HepG2 (cell line): ENCODE data around the gene RTEL1. TPM values are rescaled to one million over a fixed set of nuclear protein-coding genes. Genes with fewer than 3 reads are reported as not detected.

ENCODE experiments used
- CENPX ChIP-seq: sonication (generic); formaldehyde crosslinking; IDR thresholded peaks from 2 replicates; pipeline ENCODE4 v1.9.0; 2021; ENCODE audit warnings: mild to moderate bottlenecking, missing genetic modification reagents, moderate library complexity
- HES4 ChIP-seq: sonication (generic); formaldehyde crosslinking; IDR thresholded peaks from 2 replicates; pipeline ENCODE4 v1.9.0; 2021; ENCODE audit warnings: mild to moderate bottlenecking, missing genetic modification reagents, borderline replicate concordance
- ZNF234 ChIP-seq: sonication (generic); formaldehyde crosslinking; conservative IDR thresholded peaks from 2 replicates; pipeline ENCODE4 v1.5.1; 2020; ENCODE audit warnings: mild to moderate bottlenecking, missing genetic modification reagents
- ZNF24 ChIP-seq: fragments of 450-650 bp; IDR thresholded peaks from 2 replicates; pipeline ENCODE4 v1.6.1; 2017; ENCODE audit warnings: antibody characterized with exemption, mild to moderate bottlenecking
- ZNF552 ChIP-seq: sonication (generic); formaldehyde crosslinking; IDR thresholded peaks from 2 replicates; pipeline ENCODE4 v1.9.0; 2022; ENCODE audit warnings: missing genetic modification reagents, mild to moderate bottlenecking, borderline replicate concordance
- polyA plus RNA-seq, 8 experiments: library from polyadenylated mRNA; depleted of rRNA in 3 of 8; stranded (reverse) in 7 of 8; unstranded in 1 of 8; fragments of >200 nt; fragmentation: Illumina TruSeq in 4 of 8; extraction: Trizol in 4 of 8; gene quantifications; 2 replicates each; pipeline versions ENCODE4 v1.2.1 to v1.2.3, GENCODE V29; 2011 to 2016; ENCODE audit warnings: low read depth in 4 of 8, missing spikeins in 1 of 8, mixed read lengths in 1 of 8; ENCODE audit not compliant: insufficient read depth in 1 of 8
- total RNA-seq, 5 experiments: library from RNA; depleted of rRNA; stranded (reverse); fragments of >200 nt; fragmentation: Illumina TruSeq; extraction: Trizol; gene quantifications; 2 replicates each; pipeline ENCODE4 v1.2.3, GENCODE V29; 2016; ENCODE audit warnings: low read depth in 1 of 5
- TF ChIP-seq, protein P1 (sequence below): sonication (generic); formaldehyde crosslinking; IDR thresholded peaks from 2 replicates; pipeline ENCODE4 v1.4.0; 2020; ENCODE audit warnings: mild to moderate bottlenecking, missing genetic modification reagents
- TF ChIP-seq, protein P2 (sequence below): conservative IDR thresholded peaks from 2 replicates; pipeline ENCODE4 v1.6.1; 2018; ENCODE audit warnings: missing genetic modification reagents
- TF ChIP-seq, protein P3 (sequence below): IDR thresholded peaks from 2 replicates; pipeline ENCODE4 v1.6.1; 2016; ENCODE audit warnings: low read depth, missing genetic modification reagents, missing compliant biosample characterization
- TF ChIP-seq, protein P4 (sequence below): sonication (generic); formaldehyde crosslinking; IDR thresholded peaks from 2 replicates; pipeline ENCODE4 v1.4.0; 2020; ENCODE audit warnings: missing genetic modification reagents, borderline replicate concordance
- TF ChIP-seq, protein P5 (sequence below): sonication (generic); formaldehyde crosslinking; IDR thresholded peaks from 2 replicates; pipeline ENCODE4 v1.5.1; 2020; ENCODE audit warnings: mild to moderate bottlenecking, moderate library complexity, missing genetic modification reagents

Gene RTEL1
- total and polyA plus RNA-seq, 2 of the 13 experiments (the other 11 are each of a cell fraction or from before 2014, with no cell fraction given): 21.8 to 36.4 TPM

DNA sequence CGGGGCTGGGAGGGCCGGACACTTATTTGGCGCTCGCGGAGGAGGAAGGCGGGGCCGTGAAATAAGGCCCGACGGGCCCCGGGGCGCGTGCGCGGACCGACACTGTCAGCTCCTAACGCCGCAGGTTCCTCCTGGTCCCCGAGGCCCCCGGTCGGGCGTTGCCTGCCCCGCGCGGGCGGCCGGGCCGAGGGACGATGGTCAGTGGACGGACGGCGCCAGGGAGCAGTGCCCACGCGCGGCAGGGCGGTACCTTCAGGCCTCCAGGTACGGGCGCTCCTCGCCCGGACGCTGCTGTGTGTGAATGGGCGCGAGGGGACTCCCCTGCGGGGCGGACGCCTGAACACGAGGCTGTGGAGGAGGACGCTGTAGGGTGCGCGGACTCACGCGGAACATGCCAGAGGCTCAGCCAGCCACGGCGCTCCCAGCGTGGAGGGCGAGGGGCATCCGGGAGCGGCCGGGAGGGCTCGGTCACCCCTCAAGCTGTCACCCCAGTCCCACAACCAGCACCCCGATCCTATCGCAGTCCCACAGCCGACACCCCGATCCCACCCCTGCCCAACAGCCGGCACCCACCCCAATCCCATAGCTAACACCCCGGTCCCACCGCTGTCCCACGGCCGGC is 30.9 kb upstream of the RTEL1 start (continued):
- TF ChIP-seq, protein P1, sequence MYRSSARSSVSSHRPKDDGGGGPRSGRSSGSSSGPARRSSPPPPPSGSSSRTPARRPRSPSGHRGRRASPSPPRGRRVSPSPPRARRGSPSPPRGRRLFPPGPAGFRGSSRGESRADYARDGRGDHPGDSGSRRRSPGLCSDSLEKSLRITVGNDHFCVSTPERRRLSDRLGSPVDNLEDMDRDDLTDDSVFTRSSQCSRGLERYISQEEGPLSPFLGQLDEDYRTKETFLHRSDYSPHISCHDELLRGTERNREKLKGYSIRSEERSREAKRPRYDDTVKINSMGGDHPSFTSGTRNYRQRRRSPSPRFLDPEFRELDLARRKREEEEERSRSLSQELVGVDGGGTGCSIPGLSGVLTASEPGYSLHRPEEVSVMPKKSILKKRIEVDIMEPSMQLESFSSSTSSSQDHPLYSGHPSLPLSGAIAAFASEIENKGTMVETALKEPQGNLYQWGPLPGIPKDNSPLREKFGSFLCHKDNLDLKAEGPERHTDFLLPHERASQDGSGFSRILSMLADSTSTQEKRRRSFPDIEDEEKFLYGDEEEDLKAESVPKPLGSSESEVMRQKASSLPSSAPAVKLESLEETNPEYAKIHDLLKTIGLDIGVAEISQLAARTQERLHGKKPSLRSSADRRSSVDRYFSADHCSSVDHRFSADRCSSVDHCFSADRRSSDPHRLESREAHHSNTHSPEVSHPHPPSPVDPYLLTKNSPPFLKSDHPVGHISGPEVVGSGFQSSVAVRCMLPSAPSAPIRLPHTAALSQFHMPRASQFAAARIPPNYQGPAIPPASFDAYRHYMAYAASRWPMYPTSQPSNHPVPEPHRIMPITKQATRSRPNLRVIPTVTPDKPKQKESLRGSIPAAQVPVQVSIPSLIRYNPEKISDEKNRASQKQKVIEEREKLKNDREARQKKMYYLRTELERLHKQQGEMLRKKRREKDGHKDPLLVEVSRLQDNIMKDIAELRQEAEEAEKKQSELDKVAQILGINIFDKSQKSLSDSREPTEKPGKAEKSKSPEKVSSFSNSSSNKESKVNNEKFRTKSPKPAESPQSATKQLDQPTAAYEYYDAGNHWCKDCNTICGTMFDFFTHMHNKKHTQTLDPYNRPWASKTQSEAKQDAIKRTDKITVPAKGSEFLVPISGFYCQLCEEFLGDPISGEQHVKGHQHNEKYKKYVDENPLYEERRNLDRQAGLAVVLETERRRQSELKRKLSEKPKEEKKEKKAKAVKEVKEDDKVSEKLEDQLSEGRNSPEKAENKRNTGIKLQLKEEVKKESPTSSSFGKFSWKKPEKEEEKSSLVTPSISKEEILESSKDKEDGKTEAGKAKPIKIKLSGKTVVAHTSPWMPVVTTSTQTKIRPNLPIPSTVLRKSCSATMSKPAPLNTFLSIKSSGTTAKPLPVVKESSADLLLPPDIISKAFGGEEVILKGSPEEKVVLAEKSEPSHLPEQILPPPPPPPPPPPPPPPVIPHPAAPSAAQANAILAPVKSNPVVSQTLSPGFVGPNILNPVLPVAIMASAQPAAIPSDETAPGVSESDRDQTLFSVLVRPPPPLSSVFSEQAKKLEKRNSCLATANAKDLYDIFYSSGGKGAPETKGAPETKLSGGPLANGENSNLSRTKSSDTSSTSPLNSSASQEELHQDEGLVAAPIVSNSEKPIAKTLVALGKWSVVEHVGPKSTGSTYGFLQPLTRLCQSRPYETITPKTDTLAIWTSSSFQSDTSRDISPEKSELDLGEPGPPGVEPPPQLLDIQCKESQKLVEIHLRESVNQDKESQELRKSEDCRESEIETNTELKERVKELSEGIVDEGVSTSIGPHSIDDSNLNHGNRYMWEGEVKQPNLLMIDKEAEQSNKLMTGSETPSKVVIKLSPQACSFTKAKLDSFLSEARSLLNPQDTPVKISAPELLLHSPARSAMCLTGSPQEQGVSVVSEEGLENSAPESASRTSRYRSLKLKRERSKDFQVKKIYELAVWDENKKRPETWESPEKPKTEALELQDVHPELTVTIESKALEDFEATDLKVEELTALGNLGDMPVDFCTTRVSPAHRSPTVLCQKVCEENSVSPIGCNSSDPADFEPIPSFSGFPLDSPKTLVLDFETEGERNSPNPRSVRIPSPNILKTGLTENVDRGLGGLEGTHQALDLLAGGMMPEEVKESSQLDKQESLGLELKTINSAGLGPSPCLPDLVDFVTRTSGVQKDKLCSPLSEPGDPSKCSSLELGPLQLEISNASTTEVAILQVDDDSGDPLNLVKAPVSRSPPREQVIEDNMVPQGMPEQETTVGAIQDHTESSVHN: peak; percentile 96
- TF ChIP-seq, protein P2, sequence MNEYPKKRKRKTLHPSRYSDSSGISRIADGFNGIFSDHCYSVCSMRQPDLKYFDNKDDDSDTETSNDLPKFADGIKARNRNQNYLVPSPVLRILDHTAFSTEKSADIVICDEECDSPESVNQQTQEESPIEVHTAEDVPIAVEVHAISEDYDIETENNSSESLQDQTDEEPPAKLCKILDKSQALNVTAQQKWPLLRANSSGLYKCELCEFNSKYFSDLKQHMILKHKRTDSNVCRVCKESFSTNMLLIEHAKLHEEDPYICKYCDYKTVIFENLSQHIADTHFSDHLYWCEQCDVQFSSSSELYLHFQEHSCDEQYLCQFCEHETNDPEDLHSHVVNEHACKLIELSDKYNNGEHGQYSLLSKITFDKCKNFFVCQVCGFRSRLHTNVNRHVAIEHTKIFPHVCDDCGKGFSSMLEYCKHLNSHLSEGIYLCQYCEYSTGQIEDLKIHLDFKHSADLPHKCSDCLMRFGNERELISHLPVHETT (CRISPR knock-in tag): peak; percentile 85; the same call in 1 of the 2 replicates
- TF ChIP-seq ZNF24 (no peak), ZNF552 (peak; percentile 61; the same call in 1 of the 2 replicates), CENPX (CRISPR knock-in tag) (no peak), ZNF234 (CRISPR knock-in tag) (peak; percentile 89; the same call in 1 of the 2 replicates), HES4 (CRISPR knock-in tag) (peak; percentile 97)
- TF ChIP-seq, protein P3, sequence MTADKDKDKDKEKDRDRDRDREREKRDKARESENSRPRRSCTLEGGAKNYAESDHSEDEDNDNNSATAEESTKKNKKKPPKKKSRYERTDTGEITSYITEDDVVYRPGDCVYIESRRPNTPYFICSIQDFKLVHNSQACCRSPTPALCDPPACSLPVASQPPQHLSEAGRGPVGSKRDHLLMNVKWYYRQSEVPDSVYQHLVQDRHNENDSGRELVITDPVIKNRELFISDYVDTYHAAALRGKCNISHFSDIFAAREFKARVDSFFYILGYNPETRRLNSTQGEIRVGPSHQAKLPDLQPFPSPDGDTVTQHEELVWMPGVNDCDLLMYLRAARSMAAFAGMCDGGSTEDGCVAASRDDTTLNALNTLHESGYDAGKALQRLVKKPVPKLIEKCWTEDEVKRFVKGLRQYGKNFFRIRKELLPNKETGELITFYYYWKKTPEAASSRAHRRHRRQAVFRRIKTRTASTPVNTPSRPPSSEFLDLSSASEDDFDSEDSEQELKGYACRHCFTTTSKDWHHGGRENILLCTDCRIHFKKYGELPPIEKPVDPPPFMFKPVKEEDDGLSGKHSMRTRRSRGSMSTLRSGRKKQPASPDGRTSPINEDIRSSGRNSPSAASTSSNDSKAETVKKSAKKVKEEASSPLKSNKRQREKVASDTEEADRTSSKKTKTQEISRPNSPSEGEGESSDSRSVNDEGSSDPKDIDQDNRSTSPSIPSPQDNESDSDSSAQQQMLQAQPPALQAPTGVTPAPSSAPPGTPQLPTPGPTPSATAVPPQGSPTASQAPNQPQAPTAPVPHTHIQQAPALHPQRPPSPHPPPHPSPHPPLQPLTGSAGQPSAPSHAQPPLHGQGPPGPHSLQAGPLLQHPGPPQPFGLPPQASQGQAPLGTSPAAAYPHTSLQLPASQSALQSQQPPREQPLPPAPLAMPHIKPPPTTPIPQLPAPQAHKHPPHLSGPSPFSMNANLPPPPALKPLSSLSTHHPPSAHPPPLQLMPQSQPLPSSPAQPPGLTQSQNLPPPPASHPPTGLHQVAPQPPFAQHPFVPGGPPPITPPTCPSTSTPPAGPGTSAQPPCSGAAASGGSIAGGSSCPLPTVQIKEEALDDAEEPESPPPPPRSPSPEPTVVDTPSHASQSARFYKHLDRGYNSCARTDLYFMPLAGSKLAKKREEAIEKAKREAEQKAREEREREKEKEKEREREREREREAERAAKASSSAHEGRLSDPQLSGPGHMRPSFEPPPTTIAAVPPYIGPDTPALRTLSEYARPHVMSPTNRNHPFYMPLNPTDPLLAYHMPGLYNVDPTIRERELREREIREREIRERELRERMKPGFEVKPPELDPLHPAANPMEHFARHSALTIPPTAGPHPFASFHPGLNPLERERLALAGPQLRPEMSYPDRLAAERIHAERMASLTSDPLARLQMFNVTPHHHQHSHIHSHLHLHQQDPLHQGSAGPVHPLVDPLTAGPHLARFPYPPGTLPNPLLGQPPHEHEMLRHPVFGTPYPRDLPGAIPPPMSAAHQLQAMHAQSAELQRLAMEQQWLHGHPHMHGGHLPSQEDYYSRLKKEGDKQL (CRISPR knock-in tag): no peak
- TF ChIP-seq, protein P4, sequence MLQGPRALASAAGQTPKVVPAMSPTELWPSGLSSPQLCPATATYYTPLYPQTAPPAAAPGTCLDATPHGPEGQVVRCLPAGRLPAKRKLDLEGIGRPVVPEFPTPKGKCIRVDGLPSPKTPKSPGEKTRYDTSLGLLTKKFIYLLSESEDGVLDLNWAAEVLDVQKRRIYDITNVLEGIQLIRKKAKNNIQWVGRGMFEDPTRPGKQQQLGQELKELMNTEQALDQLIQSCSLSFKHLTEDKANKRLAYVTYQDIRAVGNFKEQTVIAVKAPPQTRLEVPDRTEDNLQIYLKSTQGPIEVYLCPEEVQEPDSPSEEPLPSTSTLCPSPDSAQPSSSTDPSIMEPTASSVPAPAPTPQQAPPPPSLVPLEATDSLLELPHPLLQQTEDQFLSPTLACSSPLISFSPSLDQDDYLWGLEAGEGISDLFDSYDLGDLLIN (CRISPR knock-in tag): peak; percentile 89; the same call in 1 of the 2 replicates
- TF ChIP-seq, protein P5, sequence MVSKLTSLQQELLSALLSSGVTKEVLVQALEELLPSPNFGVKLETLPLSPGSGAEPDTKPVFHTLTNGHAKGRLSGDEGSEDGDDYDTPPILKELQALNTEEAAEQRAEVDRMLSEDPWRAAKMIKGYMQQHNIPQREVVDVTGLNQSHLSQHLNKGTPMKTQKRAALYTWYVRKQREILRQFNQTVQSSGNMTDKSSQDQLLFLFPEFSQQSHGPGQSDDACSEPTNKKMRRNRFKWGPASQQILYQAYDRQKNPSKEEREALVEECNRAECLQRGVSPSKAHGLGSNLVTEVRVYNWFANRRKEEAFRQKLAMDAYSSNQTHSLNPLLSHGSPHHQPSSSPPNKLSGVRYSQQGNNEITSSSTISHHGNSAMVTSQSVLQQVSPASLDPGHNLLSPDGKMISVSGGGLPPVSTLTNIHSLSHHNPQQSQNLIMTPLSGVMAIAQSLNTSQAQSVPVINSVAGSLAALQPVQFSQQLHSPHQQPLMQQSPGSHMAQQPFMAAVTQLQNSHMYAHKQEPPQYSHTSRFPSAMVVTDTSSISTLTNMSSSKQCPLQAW (CRISPR knock-in tag): peak; percentile 84
